Mesenchymal stem cell (in vitro differentiated cells and primary cell): ENCODE measurements around the gene ARL6IP4. TPM values are rescaled to one million over a fixed set of nuclear protein-coding genes. Genes with fewer than 3 reads are reported as not detected.

Experiments used
- small RNA-seq: library from polyadenylated mRNA; stranded (forward); fragments of <200 nt; extraction: miRNeasy Mini kit (QIAGEN cat#:217004); gene quantifications from one replicate; pipeline ENCODE3, GENCODE V24; 2013; ENCODE audit warnings: low read depth

Gene ARL6IP4

Small RNAs within 50 kb of the gene (small RNA-seq; reads per million reads assigned to genes)
- gene ARL6IP4 = not detected
- not detected for gene MIR4304
